Thoracic aorta (tissue), 2 donors: ENCODE data around the gene TMEFF1. TPM values are rescaled to one million over a fixed set of nuclear protein-coding genes. Genes with fewer than 3 reads are reported as not detected.

Experiments
- ATAC-seq: fragments of 150-250 bp; one replicate; pipeline ENCODE4 v1.8.0; 2017; ENCODE audit warnings: low read depth; ENCODE audit not compliant: insufficient number of reproducible peaks, low FRiP score
- DNase-seq: peaks from one replicate; pipeline ENCODE4 v3.0.0-alpha.2; 2020; ENCODE audit warnings: low spot score
- H3K27ac ChIP-seq, 2 donors: fragments of 200-600 bp; sonication (generic); 1 replicate in 1 of 2; 2 replicates in 1 of 2; pipeline ENCODE4 v1.5.1; 2016; ENCODE audit warnings: mild to moderate bottlenecking in 2 of 2, moderate library complexity in 2 of 2
- H3K27me3 ChIP-seq: fragments of 200-600 bp; sonication (generic); replicated peaks from 2 replicates; pipeline ENCODE4 v1.6.0; 2016; ENCODE audit warnings: mild to moderate bottlenecking; ENCODE audit not compliant: insufficient read depth
- H3K36me3 ChIP-seq: fragments of 200-600 bp; sonication (generic); one replicate; pipeline ENCODE4 v1.5.1; 2016
- H3K4me1 ChIP-seq, 2 donors: fragments of 200-600 bp; sonication (generic); 1 replicate in 1 of 2; 2 replicates in 1 of 2; pipeline versions ENCODE4 v1.5.1 to v1.6.0; 2016; ENCODE audit warnings: low read depth in 2 of 2, mild to moderate bottlenecking in 1 of 2; ENCODE audit not compliant: control insufficient read depth in 1 of 2
- H3K4me3 ChIP-seq: fragments of 200-600 bp; sonication (generic); 2 replicates; pipeline ENCODE4 v1.5.1; 2016; ENCODE audit warnings: mild to moderate bottlenecking
- H3K9me3 ChIP-seq: fragments of 200-600 bp; sonication (generic); 2 replicates; pipeline ENCODE4 v1.5.1; 2016
- CTCF ChIP-seq: fragments of 200-600 bp; sonication (generic); IDR thresholded peaks from one replicate; pipeline ENCODE4 v1.5.1; 2019; ENCODE audit warnings: antibody characterized with exemption
- total RNA-seq, 2 donors: library from RNA; depleted of rRNA; stranded (reverse); fragments of >200 nt; gene quantifications; one replicate each; pipeline versions ENCODE4 v1.1.0 to v1.2.3, GENCODE V29; 2016

The TMEFF1 gene
- total RNA-seq, 2 donors from 2014 or later, result not detected

- no peak for ATAC-seq
- no peaks in the 10 kb centered on the region for H3K9me3 ChIP-seq
These were observed 27.6 kb upstream of the TMEFF1 start for GRCh38 chr9:100445161-100445902.

GRCh38 chr9:100445903-100446549 is 26.9 kb upstream of the TMEFF1 start:
- Histone ChIP-seq H3K27ac (no peak overlapping the region), H3K4me1 (peaks cover 6 to 12% of the 10 kb centered on the region in 2 donors), H3K4me3 (no peak overlapping the region), H3K9me3 (no peaks in the 10 kb centered on the region), H3K27me3 (no peaks in the 10 kb centered on the region), H3K36me3 (peaks cover 16% of the 10 kb centered on the region)
- no peak for DNase-seq
- no peak for ATAC-seq
- TF ChIP-seq CTCF, result no peak

More at GRCh38 chr9:100445161-100445902, 27.6 kb upstream of the TMEFF1 start:
- no peak overlapping the region for H3K27ac ChIP-seq
- DNase-seq, result no peak
- peaks cover 7 to 13% of the 10 kb centered on the region in 2 donors for H3K4me1 ChIP-seq
- no peak overlapping the region for H3K4me3 ChIP-seq
- H3K36me3 ChIP-seq, result peaks cover 12% of the 10 kb centered on the region
- no peaks in the 10 kb centered on the region for H3K27me3 ChIP-seq
- TF ChIP-seq CTCF, result no peak

GRCh38 chr9:100447041-100447440 is 25.9 kb upstream of the TMEFF1 start:
- H3K4me1 ChIP-seq, result peaks cover 0 to 2% of the 10 kb centered on the region in 2 donors
- no peaks in the 10 kb centered on the region for H3K9me3 ChIP-seq
- no peak for TF ChIP-seq CTCF
- no peak for DNase-seq
- ATAC-seq, result no peak
- peaks cover 20% of the 10 kb centered on the region for H3K36me3 ChIP-seq
- H3K27ac ChIP-seq, result no peak overlapping the region
- no peaks in the 10 kb centered on the region for H3K27me3 ChIP-seq
- H3K4me3 ChIP-seq, result no peak overlapping the region

- ATAC-seq (no peak), DNase-seq (no peak)
- no peak for TF ChIP-seq CTCF
- Histone ChIP-seq H3K27ac (no peak overlapping the region), H3K4me1 (no peaks in the 10 kb centered on the region), H3K27me3 (no peaks in the 10 kb centered on the region), H3K36me3 (peaks cover 29% of the 10 kb centered on the region), H3K9me3 (no peaks in the 10 kb centered on the region), H3K4me3 (no peak overlapping the region)
These were observed 24.7 kb upstream of the TMEFF1 start for GRCh38 chr9:100448266-100448665.

GRCh38 chr9:100449420-100449819 is 23.5 kb upstream of the TMEFF1 start:
- H3K27me3 ChIP-seq, result no peaks in the 10 kb centered on the region

More at GRCh38 chr9:100449420-100449819, 23.5 kb upstream of the TMEFF1 start:
- no peaks in the 10 kb centered on the region for H3K4me1 ChIP-seq
- H3K27ac ChIP-seq, result no peak overlapping the region
- no peak overlapping the region for H3K4me3 ChIP-seq
- no peak for ATAC-seq
- H3K36me3 ChIP-seq, result peaks cover 25% of the 10 kb centered on the region
- TF ChIP-seq CTCF, result no peak
- no peak for DNase-seq
- no peaks in the 10 kb centered on the region for H3K9me3 ChIP-seq
